ENCODE measurements around the gene NUDT8.
"Not testable (repeated sequence)": the region's sequence is repeated elsewhere in the genome, so short reads cannot be mapped to it uniquely, and the experiment has no call there.

Gene NUDT8

DNA sequence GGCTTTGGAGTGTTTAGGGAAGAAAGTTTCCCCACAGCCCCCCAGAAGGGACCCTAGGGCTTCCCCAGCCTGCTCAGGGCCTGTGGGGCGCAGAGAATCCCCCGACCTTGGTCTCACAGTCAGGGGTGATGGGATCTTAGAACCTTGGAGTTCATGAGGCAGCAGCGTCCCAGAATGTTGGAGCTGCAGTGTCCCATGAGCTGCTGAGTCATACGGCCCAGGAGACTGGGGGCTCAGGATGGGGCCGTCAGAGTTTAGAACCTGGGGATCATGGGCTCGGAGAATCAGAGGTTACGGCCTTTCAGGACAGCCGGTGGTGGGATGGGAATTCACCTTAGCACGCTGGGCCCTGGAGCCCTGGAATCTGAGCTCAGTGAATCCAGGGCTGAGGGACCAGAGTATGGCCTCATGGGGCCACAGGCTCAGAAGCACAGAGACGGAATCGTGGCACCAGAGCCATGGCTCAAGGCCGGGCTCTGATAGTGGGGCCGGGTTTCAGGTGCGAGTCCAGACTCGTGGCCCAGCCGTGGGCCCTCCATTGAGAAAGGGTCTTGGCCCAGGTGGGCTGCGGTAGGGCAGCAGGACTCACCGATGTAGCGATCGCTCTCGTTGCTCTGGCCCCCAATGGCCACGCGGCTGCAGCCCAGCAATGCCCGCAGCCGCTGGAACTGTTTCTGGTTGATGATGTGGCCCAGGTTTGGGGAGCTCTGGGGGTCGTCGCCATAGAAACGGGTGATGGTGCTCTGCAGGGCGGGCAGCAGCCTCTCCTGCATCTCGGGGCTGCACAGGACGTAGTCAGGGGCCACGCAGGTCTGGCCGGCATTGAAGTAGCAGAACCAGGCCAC, 35.2 kb upstream of the NUDT8 start:
- TF ChIP-seq, protein P1, sequence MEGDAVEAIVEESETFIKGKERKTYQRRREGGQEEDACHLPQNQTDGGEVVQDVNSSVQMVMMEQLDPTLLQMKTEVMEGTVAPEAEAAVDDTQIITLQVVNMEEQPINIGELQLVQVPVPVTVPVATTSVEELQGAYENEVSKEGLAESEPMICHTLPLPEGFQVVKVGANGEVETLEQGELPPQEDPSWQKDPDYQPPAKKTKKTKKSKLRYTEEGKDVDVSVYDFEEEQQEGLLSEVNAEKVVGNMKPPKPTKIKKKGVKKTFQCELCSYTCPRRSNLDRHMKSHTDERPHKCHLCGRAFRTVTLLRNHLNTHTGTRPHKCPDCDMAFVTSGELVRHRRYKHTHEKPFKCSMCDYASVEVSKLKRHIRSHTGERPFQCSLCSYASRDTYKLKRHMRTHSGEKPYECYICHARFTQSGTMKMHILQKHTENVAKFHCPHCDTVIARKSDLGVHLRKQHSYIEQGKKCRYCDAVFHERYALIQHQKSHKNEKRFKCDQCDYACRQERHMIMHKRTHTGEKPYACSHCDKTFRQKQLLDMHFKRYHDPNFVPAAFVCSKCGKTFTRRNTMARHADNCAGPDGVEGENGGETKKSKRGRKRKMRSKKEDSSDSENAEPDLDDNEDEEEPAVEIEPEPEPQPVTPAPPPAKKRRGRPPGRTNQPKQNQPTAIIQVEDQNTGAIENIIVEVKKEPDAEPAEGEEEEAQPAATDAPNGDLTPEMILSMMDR (conservative IDR thresholded peaks at IDR 0.05): no peak
- TF ChIP-seq ZFX (IDR thresholded peaks at IDR 0.05): no peak
- no peak overlapping the region for H3K27ac ChIP-seq

DNA sequence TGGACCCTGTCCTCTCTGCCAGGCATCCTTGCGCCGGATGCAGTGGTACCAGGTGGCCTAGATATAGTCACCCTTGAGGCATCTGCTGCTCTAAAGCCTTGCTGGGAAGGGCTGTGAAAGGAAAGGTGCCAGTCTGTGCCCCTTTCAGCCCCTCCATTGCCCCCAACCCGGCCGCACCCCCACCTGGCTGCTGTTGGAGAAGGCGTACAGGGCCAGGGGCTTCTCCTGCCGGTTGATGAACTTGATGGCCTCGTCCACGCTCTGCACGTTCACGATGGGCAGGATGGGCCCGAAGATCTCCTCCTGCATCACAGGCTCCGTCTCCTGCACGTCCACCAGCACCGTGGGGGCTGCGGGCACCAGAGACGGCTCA, 34.5 kb upstream of the NUDT8 start:
- no peak overlapping the region for H3K27ac ChIP-seq
- TF ChIP-seq, protein P1 (conservative IDR thresholded peaks at IDR 0.05): no peak
- TF ChIP-seq ZFX (IDR thresholded peaks at IDR 0.05): no peak

DNA sequence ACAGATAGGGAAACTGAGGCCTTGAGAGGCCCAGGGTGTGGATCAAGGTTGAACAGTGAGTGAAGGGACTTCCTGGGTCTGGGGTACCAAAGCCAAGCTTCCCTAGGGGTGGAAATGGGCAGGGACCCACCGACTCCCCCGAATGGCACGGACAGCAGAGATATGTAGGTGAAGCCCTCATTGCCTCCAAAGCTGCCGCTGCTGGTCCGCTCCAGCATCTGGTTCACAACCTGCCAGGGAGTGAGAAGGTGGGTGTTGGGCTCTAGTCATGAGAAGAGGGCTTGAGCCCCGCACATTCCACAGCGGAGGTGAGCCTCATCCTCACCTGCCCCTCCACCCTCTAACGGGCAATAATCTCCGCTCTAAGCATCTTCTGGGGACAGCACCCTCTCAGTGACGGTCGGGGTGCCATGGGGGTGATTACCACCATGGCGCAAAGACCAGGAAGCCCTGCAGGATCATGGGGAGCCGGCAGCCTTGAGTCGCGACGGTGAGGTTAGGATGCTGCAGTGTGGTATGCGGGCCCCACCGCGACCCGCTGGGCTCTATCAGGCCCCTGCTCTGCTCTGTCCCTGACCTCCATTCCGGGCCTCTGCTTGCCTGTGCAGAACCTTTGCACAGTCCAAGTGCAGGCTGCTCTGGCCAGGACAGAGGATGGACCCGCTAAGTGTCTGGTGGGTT, 33.9 kb upstream of the NUDT8 start:
- no peak overlapping the region for H3K27ac ChIP-seq
- no peak for TF ChIP-seq ZFX (IDR thresholded peaks at IDR 0.05)
- TF ChIP-seq, protein P1 (conservative IDR thresholded peaks at IDR 0.05): no peak

DNA sequence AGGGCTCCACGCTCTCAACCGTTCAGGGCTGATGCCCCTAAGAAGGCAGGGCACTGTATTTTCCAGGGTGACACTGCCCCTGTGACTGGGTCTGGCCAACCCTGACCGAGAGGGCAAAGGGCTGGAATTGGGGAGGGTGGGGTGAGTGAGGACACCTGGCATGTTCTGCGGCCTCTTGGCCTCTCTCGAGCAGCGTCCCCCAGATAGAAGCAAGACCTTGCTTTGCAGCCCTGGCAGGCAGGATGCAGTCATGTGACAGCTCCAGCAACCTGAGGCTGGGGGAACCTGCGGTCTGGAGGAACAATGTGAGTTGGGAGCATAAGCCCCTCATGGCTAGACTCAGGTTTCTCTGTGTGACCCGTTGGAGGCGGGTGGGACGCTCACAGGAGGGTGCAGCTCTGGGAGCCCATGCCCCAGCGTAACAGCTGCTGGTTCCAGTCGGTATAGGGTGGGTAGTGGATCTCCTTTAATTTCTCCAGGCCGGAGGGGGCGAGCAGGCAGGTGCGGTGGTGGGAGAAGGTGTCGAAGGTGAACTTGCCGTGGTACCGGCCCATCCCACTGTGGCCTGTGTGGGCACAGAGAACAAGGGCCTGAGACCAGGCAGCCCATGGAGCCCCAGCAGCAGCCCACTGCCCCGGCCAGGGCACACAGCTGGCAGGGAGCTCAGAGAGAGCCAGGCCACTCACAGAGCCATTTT, 33.2 kb upstream of the NUDT8 start:
- no peak for TF ChIP-seq ZFX (IDR thresholded peaks at IDR 0.05)
- TF ChIP-seq, protein P1 (conservative IDR thresholded peaks at IDR 0.05): no peak
- H3K27ac ChIP-seq: no peak overlapping the region

DNA sequence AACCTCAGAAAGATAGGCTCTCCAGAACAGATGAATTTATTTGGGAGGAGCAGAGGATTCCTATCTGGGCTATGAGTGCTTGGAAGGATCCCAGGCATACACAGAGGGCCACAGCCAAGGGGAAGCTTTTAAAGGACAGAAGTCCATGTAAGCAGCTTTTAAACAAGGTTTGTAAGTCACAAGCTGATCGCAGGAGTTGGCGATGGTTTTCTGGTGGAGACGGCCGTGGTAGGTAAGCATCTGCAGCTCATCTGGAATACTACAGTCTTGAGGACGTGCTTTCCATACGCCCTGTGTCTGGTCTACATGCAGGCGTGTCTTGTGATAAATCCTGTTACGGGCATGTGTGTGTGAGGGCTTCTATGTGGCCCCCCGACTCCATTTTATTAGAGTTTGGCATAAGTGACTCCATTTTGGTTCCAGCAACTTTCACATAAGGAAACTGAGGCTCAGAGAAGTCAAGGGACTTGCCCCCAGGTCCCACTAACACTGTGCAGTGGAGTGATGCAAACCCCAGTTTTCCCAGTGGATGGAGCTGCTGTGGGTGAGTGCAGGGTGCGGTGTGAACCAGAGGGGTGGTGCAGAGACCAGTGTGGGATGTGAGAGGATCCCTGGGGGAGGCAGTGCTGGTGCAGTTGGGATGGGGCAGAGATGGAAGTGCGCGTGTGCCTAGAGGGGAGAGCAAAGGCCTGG, 32.6 kb upstream of the NUDT8 start:
- H3K27ac ChIP-seq: no peak overlapping the region

DNA sequence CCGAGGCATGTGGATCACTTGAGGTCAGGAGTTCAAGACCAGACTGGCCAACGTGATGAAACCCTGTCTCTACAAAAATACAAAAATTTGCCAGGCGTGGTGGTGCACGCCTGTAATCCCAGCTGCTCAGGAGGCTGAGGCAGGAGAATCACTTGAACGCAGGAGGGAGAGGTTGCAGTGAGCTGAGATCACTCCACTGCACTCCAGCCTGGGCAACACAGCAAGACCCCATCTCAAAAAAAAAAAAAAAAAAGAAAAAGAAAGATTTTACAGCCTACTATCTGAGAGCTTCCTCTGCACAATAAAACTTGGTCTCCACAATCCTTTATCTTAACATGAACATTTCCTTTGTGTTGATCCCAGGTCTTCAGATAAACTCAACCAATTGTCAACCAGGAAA, 31.0 kb upstream of the NUDT8 start:
- H3K27ac ChIP-seq: not testable (repeated sequence)

More for the DNA sequence above, 32.6 kb upstream of the NUDT8 start:
- no peak for TF ChIP-seq ZFX (IDR thresholded peaks at IDR 0.05)
- TF ChIP-seq, protein P1 (conservative IDR thresholded peaks at IDR 0.05): no peak

DNA sequence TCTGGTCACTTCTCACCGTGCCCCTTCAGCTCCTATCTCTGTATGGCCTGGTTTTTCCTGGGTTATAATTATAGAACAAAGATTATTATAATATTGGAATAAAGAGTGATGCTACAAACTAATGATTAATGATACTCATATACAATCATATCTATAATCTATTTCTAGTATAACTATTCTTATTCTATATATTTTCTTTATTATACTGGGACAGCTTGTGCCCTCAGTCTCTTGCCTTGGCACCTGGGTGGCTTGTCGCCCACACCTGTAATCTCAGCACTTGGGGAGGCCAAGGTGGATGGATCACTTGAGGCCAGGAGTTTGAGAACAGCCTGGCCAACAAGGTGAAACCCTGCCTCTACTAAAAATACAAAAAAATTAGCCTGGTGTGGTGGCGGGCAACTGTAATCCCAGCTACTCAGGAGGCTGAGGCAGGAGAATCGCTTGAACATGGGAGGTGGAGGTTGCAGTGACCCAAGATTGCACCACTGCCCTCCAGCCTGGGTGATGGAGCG, 30.0 kb upstream of the NUDT8 start:
- TF ChIP-seq, protein P1 (conservative IDR thresholded peaks at IDR 0.05): peak; percentile 69
- not testable (repeated sequence) for H3K27ac ChIP-seq

Data from C4-2B (cell line).